ENCODE data around the gene NTHL1. TPM values are rescaled to one million over a fixed set of nuclear protein-coding genes. Genes with fewer than 3 reads are reported as not detected.

NTHL1 gene
- total and polyA plus RNA-seq, 9 of the 15 experiments (the other 6 are each of a cell fraction or from before 2014, with no cell fraction given), result 1.1 to 58.8 (median 17.6) TPM

DNA sequence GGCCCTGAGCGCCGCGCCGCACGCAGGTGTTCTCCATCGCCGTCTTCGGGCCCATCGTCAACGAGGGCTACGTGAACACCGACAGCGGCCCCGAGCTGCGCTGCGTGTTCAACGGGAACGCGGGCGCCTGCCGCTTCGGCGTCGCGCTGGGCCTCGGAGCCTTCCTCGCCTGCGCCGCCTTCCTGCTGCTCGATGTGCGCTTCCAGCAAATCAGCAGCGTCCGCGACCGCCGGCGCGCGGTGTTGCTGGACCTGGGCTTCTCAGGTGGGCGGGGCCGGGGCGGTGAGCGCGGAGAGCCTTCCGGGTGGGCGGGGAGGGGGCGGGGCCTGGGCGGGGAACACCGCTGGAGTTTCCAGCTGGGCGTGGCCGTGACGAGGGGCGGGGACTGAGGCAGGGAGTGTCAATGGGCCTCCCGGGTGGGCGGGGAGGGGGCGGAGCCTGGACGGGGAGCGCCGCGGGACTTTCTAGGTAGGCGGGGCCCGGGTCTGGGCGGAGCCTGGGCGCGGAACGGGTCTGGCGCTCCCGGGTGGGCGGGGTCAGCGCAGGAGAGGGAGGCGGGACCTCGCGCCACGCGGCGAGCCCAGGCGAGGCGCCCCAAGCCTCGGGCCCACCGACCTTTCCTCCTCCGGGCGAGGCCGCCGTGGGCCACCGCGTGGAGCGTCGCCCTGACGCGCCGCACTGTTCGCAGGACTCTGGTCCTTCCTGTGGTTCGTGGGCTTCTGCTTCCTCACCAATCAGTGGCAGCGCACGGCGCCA, 55.5 kb downstream of the NTHL1 start (continued):
- TF ChIP-seq, protein P1, sequence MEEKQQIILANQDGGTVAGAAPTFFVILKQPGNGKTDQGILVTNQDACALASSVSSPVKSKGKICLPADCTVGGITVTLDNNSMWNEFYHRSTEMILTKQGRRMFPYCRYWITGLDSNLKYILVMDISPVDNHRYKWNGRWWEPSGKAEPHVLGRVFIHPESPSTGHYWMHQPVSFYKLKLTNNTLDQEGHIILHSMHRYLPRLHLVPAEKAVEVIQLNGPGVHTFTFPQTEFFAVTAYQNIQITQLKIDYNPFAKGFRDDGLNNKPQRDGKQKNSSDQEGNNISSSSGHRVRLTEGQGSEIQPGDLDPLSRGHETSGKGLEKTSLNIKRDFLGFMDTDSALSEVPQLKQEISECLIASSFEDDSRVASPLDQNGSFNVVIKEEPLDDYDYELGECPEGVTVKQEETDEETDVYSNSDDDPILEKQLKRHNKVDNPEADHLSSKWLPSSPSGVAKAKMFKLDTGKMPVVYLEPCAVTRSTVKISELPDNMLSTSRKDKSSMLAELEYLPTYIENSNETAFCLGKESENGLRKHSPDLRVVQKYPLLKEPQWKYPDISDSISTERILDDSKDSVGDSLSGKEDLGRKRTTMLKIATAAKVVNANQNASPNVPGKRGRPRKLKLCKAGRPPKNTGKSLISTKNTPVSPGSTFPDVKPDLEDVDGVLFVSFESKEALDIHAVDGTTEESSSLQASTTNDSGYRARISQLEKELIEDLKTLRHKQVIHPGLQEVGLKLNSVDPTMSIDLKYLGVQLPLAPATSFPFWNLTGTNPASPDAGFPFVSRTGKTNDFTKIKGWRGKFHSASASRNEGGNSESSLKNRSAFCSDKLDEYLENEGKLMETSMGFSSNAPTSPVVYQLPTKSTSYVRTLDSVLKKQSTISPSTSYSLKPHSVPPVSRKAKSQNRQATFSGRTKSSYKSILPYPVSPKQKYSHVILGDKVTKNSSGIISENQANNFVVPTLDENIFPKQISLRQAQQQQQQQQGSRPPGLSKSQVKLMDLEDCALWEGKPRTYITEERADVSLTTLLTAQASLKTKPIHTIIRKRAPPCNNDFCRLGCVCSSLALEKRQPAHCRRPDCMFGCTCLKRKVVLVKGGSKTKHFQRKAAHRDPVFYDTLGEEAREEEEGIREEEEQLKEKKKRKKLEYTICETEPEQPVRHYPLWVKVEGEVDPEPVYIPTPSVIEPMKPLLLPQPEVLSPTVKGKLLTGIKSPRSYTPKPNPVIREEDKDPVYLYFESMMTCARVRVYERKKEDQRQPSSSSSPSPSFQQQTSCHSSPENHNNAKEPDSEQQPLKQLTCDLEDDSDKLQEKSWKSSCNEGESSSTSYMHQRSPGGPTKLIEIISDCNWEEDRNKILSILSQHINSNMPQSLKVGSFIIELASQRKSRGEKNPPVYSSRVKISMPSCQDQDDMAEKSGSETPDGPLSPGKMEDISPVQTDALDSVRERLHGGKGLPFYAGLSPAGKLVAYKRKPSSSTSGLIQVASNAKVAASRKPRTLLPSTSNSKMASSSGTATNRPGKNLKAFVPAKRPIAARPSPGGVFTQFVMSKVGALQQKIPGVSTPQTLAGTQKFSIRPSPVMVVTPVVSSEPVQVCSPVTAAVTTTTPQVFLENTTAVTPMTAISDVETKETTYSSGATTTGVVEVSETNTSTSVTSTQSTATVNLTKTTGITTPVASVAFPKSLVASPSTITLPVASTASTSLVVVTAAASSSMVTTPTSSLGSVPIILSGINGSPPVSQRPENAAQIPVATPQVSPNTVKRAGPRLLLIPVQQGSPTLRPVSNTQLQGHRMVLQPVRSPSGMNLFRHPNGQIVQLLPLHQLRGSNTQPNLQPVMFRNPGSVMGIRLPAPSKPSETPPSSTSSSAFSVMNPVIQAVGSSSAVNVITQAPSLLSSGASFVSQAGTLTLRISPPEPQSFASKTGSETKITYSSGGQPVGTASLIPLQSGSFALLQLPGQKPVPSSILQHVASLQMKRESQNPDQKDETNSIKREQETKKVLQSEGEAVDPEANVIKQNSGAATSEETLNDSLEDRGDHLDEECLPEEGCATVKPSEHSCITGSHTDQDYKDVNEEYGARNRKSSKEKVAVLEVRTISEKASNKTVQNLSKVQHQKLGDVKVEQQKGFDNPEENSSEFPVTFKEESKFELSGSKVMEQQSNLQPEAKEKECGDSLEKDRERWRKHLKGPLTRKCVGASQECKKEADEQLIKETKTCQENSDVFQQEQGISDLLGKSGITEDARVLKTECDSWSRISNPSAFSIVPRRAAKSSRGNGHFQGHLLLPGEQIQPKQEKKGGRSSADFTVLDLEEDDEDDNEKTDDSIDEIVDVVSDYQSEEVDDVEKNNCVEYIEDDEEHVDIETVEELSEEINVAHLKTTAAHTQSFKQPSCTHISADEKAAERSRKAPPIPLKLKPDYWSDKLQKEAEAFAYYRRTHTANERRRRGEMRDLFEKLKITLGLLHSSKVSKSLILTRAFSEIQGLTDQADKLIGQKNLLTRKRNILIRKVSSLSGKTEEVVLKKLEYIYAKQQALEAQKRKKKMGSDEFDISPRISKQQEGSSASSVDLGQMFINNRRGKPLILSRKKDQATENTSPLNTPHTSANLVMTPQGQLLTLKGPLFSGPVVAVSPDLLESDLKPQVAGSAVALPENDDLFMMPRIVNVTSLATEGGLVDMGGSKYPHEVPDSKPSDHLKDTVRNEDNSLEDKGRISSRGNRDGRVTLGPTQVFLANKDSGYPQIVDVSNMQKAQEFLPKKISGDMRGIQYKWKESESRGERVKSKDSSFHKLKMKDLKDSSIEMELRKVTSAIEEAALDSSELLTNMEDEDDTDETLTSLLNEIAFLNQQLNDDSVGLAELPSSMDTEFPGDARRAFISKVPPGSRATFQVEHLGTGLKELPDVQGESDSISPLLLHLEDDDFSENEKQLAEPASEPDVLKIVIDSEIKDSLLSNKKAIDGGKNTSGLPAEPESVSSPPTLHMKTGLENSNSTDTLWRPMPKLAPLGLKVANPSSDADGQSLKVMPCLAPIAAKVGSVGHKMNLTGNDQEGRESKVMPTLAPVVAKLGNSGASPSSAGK (IDR thresholded peaks at IDR 0.05), result peak; percentile 94
- TF ChIP-seq ZFX (CRISPR knock-in tag; IDR thresholded peaks at IDR 0.05) (peak; percentile 91), ZNF695 (CRISPR knock-in tag; IDR thresholded peaks at IDR 0.05) (no peak), CEBPB (tag; IDR thresholded peaks at IDR 0.05) (no peak), NFRKB (IDR thresholded peaks at IDR 0.05; ENCODE audit: low read depth) (no peak; the same call in 1 of the 2 replicates), CBFA2T3 (IDR thresholded peaks at IDR 0.05) (no peak), NBN (IDR thresholded peaks at IDR 0.05; ENCODE audit: low read depth) (peak; percentile 40; the same call in 1 of the 2 replicates), SETDB1 (IDR thresholded peaks at IDR 0.05; ENCODE audit: low read length) (no peak)
- TF ChIP-seq, protein P2, sequence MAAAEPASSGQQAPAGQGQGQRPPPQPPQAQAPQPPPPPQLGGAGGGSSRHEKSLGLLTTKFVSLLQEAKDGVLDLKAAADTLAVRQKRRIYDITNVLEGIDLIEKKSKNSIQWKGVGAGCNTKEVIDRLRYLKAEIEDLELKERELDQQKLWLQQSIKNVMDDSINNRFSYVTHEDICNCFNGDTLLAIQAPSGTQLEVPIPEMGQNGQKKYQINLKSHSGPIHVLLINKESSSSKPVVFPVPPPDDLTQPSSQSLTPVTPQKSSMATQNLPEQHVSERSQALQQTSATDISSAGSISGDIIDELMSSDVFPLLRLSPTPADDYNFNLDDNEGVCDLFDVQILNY (CRISPR knock-in tag; IDR thresholded peaks at IDR 0.05), result peak; percentile 90
- TF ChIP-seq, protein P3, sequence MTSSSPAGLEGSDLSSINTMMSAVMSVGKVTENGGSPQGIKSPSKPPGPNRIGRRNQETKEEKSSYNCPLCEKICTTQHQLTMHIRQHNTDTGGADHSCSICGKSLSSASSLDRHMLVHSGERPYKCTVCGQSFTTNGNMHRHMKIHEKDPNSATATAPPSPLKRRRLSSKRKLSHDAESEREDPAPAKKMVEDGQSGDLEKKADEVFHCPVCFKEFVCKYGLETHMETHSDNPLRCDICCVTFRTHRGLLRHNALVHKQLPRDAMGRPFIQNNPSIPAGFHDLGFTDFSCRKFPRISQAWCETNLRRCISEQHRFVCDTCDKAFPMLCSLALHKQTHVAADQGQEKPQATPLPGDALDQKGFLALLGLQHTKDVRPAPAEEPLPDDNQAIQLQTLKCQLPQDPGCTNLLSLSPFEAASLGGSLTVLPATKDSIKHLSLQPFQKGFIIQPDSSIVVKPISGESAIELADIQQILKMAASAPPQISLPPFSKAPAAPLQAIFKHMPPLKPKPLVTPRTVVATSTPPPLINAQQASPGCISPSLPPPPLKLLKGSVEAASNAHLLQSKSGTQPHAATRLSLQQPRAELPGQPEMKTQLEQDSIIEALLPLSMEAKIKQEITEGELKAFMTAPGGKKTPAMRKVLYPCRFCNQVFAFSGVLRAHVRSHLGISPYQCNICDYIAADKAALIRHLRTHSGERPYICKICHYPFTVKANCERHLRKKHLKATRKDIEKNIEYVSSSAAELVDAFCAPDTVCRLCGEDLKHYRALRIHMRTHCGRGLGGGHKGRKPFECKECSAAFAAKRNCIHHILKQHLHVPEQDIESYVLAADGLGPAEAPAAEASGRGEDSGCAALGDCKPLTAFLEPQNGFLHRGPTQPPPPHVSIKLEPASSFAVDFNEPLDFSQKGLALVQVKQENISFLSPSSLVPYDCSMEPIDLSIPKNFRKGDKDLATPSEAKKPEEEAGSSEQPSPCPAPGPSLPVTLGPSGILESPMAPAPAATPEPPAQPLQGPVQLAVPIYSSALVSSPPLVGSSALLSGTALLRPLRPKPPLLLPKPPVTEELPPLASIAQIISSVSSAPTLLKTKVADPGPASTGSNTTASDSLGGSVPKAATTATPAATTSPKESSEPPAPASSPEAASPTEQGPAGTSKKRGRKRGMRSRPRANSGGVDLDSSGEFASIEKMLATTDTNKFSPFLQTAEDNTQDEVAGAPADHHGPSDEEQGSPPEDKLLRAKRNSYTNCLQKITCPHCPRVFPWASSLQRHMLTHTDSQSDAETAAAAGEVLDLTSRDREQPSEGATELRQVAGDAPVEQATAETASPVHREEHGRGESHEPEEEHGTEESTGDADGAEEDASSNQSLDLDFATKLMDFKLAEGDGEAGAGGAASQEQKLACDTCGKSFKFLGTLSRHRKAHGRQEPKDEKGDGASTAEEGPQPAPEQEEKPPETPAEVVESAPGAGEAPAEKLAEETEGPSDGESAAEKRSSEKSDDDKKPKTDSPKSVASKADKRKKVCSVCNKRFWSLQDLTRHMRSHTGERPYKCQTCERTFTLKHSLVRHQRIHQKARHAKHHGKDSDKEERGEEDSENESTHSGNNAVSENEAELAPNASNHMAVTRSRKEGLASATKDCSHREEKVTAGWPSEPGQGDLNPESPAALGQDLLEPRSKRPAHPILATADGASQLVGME (CRISPR knock-in tag; IDR thresholded peaks at IDR 0.05), result no peak

Measured in K562 (cell line).